ENCODE results near the gene MKRN2OS. TPM values are rescaled to one million over a fixed set of nuclear protein-coding genes. Genes with fewer than 3 reads are reported as not detected.

The MKRN2OS gene
- total RNA-seq, 1 donor from 2014 or later, result not detected

DNA sequence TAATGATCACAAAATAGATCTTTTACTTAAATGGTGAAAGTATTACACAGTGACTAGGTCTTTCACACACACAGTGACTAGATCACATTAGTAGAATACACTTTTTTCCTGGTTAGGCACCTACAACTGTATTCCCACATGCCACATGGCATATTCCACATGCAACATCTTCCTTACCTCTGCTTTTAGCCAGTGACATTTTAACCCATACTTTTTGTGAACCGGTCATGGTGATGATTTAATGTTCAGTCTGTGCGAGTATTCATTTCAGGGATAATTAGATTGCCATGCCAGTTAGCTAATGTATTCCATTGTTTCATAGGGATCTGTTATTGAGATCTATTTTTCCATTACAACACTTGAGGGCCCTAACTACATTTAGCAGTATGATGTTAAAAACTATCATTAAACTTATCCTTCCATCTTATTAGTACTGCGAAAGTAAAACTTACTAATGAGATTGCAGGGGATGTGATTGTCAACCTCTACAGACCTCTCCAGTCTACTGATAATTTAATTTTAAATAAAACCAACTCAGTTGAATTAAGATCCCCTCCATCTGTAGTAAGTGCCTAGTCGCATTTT lies 32.7 kb downstream of the MKRN2OS start:
- DNase-seq, result no peak

DNA sequence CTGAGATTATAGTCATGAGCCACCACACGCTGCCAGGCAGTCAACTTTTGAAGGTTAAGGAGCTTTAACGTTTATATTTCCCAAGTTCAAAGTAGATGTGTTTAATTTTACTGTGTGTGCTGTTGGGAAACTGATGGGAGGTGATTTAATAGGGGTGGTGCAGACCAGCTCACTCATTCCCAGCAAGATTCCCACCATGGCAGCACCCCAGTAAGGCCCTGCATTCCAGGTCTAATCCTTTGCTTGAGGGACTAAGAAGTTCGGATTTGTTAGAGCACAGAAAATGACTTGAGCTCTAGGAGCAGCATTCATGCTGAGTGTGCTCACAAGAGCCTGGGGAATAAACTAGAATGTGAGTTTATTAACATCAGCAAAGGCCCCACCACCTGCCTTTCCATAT lies 35.8 kb downstream of the MKRN2OS start:
- no peak for DNase-seq

DNA sequence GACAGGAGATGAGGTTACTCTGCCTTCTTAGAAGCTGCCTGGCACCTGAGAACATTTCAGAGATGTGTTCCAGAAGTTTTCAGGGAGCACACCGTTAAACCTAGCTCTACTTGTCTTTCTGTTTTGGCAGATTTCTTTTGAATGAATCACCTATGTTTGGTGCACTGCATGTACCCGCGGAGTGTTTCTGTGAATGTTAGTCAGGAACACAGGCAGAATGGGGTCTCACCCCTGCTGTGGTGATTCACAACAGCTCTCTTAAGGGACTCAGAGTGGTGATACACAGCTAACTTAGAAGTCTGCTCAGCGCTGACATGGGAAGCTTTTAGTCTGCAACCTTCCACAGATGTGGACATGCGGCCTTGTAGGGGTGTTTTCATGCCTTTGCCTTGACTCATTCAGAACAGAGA lies 37.0 kb downstream of the MKRN2OS start:
- DNase-seq, result no peak

DNA sequence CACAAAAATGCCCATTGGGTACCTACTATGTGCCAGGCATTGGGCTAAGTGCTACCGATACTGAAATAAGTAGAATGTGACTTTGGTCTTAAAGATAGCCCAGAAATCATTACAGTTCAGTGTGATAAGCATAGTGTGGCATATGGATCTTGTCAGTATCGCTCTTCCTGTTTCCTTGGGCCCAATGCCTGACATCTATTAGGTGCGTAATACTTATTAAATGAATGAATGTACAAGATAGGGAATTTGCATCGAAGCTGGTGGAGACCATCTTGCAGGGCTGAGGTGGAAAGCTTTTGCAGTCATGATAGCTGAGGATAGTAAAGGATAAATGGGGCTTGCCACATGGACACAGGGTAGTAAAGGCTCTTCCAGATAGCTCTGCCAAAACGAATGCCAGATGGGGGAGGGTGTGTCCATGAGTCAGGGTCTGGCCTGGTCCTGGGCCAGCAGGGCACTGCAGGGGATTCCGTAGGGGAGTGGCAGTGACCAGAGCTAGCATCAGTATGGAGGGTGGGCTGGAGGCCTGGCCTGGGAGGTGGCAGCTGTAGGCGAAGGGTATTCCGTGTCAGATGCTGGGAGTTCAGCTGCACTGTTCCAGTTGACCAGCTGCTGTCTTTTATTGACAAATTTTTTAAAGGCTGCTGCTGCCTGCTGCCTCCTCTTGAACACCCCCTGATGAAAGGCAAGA lies 37.6 kb downstream of the MKRN2OS start:
- DNase-seq, result no peak

DNA sequence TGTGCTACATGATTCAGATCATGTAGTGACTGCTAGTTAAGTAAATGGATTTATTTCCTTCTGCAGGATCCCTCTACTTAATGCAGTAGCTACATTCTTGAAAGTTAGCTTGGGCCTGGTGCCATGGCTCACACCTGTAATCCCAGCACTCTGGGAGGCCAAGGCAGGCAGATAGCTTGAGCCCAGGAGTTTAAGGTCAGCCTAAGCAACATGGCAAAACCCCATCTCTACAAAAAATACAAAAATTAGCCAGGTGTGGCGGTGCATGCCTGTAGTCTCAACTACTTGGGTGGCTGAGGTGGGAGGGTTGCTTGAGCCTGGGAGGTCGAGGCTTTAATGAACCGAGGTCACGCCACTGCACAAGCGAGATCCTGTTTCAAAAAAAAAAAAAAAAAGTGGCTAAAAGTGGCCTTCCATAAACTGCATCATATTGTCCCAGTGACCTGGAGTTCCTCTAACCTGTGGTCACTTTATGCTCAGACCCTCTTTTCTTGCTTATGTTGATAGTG lies 39.0 kb downstream of the MKRN2OS start:
- no peak for DNase-seq

DNA sequence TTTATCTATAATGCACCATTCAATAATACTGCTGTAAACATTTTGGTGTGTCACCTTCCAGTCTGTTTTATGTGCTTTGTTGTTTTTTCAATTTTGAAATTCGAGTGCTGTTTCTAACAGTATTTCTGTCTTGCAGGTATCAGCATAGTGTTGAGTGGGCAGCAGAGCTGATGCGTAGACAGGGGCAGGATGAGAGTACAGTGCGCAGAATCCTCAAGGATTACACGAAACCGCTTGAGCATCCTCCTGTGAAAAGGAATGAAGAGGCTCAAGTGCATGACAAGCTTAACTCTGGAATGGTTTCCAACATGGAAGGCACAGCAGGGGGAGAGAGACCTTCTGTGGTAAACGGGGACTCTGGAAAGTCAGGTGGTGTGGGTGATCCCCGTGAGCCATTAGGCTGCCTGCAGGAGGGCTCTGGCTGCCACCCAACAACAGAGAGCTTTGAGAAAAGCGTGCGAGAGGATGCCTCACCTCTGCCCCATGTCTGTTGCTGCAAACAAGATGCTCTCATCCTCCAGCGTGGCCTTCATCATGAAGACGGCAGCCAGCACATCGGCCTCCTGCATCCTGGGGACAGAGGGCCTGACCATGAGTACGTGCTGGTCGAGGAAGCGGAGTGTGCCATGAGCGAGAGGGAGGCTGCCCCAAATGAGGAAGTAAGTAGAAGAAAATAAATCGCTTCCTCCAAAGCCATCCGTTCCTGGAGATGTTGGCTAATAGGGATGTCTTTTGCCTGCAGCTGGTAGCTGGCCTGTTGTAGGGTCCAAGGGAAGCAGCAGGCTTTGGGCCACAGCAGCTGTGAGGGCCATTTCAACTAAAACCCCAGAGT lies 42.0 kb downstream of the MKRN2OS start:
- DNase-seq, result no peak

DNA sequence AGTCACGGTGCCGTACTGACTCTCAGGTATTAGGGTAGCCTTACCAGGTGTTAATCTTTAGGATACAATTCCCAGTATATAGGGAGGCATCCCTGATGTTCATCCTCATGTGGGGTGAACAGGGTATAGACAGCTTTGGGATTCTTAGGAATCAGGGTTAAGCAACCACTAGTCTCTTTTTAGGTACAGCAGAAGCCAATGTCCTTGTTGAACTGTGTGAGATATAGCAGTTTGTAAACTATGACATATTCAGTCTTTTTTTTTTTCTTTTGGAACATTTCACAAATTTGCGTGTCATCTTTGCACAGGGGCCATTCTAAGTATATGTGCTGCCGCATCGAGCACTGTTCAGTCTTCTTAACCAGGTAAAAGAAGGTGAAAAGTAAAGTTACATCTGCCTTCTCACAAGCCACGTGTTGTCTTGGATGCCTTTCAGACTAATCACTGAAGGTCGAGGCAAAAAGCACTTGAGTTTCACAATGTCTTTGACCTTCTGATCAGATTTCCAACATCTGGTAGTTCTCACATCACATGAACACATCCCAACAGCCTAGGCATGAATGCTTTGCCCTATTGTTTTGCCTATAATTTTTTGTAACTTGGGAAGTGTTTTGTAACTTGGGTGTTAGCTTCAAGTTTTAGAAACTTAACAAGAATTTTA lies 43.8 kb downstream of the MKRN2OS start:
- DNase-seq, result no peak

DNA sequence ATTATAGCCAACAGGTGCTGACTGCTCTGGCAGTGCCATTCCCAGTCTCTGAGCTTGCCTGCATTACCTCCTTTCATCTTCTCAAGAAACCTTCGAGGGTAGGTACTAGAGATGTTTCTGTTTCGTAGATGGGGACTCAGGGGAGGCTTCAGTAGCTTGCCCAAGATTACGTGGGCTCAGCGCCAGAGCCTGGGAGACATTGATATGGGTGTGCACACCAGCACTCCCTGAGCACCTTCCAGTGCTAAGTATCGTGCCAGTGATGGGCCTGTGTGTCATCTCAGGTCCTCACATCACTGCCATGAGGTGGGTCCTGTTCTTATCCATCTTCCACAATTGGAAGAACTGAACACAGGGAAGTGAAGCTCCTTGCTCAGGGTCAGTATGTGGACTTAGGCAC lies 45.8 kb downstream of the MKRN2OS start:
- no peak for DNase-seq

DNA sequence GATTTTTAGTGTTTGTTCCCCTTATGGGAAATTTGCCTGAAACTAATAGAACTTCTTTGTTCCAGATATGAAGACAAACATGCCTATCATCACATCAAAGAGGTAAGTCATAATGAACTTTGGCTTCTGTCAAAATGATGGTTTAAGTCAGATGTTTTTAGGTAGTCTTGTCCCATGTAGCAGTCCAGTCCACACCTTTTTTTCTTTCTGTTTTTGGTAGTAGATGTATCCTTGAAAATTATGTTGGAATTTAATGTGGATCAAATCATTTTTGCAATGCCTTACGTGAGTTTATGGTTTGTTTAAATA lies 48.9 kb downstream of the MKRN2OS start:
- no peak for DNase-seq

DNA sequence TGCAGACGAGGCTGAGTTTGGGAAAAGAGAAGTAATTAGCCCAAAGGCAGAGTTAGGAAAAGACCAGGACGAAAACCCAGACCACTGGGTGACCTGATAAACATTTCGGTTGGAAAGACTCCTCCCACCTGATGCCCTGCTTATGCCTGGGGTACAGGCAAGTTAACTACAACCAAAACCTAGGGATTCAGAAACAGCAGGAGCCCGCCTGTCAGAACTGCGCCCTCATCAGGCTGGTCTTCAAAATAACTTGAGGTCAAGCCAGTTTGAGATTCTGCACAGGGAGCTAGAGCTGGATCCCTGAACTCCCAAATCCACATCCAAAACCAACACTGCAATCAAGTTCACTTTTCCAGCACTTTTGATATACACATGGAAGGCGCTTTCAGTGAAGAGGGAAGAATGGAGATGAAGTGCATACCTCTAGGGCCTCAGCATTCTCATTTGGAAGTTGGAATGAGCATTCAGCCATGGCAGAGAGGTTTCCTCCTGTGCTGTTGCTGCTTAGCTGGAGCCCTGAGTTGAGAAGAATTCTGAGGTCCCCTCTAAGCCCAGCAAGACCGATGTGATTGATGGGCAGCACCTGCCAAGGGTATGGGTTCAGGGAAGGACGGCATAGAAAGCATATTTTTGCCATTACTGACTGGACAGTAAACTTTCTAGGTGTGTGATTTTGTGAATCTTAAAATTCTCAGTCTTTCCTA lies 49.4 kb downstream of the MKRN2OS start:
- no peak for DNase-seq

DNA sequence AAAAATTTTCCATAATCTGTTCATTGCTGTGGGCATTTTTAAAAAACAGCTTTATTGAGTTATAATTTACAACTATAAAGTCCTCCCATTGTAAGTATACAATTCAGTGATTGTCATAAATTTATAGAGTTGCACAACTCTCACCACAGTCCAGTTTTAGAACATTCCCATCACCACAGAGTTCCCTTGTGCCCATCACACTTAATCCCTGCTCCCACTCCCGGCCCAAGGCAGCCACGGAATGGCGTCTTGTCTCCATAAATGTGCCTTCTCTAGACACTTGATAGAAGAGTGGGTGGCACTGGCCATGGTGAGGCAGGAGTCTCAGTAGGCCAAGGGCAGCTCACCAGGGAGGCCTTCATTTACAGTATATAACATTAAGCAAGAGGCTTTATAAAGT lies 54.8 kb downstream of the MKRN2OS start:
- no peak for DNase-seq

DNA sequence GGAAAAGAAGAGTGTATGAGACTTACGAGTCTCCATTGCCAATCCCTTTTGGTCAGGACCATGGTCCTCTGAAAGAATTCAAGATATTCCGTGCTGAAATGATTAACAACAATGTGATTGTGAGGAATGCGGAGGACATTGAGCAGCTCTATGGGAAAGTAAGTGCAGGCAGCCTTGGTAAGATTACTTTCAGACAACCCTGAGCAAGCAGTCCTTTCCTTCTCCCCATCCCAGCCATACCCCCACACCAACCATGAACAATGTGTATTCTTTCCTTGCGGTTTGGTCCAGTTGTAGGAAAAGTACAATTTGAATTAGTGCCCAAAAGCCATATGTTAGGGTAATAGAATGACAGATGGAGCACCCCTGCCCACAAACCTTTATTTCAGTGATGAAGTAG lies 55.5 kb downstream of the MKRN2OS start:
- DNase-seq, result no peak

Small RNAs within 50 kb of the gene (small RNA-seq; reads per million reads assigned to genes)
- gene RF00017 (ENCODE audit: low replicate concordance), result not detected
- gene RNA5SP123 (ENCODE audit: low replicate concordance), result not detected
- not detected for gene RNU6-377P (ENCODE audit: low replicate concordance)

Other genes with a start within 250 kb of the MKRN2OS start
- gene TSEN2, start 61.0 kb downstream of the MKRN2OS start, total RNA-seq, result 16.3 TPM
- gene MKRN2, start 11.6 kb upstream of the MKRN2OS start, total RNA-seq, result 27.0 TPM
- gene RAF1, start 118.6 kb upstream of the MKRN2OS start, total RNA-seq, result 112 TPM
- 10.8 TPM for gene TMEM40, start 213.8 kb upstream of the MKRN2OS start, total RNA-seq